Skeletal muscle satellite cell (primary cell): ENCODE data around the gene YY1.

ENCODE experiments used
- H3K27me3 ChIP-seq: 2 replicates; pipeline ENCODE4 v1.7.0; 2013; ENCODE audit warnings: low read length; ENCODE audit not compliant: control insufficient read depth, insufficient read depth
- H3K36me3 ChIP-seq: 2 replicates; pipeline ENCODE4 v1.7.0; 2013; ENCODE audit warnings: mild to moderate bottlenecking, control low read depth, low read length; ENCODE audit not compliant: insufficient read depth
- H3K4me1 ChIP-seq: 2 replicates; pipeline ENCODE4 v1.7.0; 2013; ENCODE audit warnings: low read length; ENCODE audit not compliant: control insufficient read depth, insufficient read depth
- H3K4me2 ChIP-seq: 2 replicates; pipeline ENCODE4 v1.7.0; 2013; ENCODE audit warnings: mild to moderate bottlenecking, low read length
- H3K4me3 ChIP-seq: 2 replicates; pipeline ENCODE4 v1.7.0; 2013; ENCODE audit warnings: low read length
- H3K9ac ChIP-seq: 2 replicates; pipeline ENCODE4 v1.7.0; 2013; ENCODE audit warnings: mild to moderate bottlenecking, low read depth, low read length, moderate library complexity
- H3K9me3 ChIP-seq: replicated peaks from 2 replicates; pipeline ENCODE4 v1.7.0; 2013; ENCODE audit warnings: mild to moderate bottlenecking, control low read depth, low read length

YY1 gene

GRCh38 chr14:100314724-100315123, 75.8 kb downstream of the YY1 start:
- no peak overlapping the region for H3K9ac ChIP-seq
- H3K9me3 ChIP-seq: no peaks in the 10 kb centered on the region
- no peak overlapping the region for H3K4me2 ChIP-seq
- H3K4me1 ChIP-seq: peaks cover 4% of the 10 kb centered on the region
- no peaks in the 10 kb centered on the region for H3K27me3 ChIP-seq
- H3K4me3 ChIP-seq: no peak overlapping the region
- H3K36me3 ChIP-seq: no peaks in the 10 kb centered on the region

- Histone ChIP-seq H3K9me3 (no peaks in the 10 kb centered on the region), H3K4me3 (no peak overlapping the region), H3K4me1 (peaks cover 4% of the 10 kb centered on the region), H3K4me2 (no peak overlapping the region), H3K27me3 (no peaks in the 10 kb centered on the region), H3K36me3 (no peaks in the 10 kb centered on the region), H3K9ac (no peak overlapping the region)
These were observed 78.4 kb downstream of the YY1 start for GRCh38 chr14:100317389-100317788.

DNA sequence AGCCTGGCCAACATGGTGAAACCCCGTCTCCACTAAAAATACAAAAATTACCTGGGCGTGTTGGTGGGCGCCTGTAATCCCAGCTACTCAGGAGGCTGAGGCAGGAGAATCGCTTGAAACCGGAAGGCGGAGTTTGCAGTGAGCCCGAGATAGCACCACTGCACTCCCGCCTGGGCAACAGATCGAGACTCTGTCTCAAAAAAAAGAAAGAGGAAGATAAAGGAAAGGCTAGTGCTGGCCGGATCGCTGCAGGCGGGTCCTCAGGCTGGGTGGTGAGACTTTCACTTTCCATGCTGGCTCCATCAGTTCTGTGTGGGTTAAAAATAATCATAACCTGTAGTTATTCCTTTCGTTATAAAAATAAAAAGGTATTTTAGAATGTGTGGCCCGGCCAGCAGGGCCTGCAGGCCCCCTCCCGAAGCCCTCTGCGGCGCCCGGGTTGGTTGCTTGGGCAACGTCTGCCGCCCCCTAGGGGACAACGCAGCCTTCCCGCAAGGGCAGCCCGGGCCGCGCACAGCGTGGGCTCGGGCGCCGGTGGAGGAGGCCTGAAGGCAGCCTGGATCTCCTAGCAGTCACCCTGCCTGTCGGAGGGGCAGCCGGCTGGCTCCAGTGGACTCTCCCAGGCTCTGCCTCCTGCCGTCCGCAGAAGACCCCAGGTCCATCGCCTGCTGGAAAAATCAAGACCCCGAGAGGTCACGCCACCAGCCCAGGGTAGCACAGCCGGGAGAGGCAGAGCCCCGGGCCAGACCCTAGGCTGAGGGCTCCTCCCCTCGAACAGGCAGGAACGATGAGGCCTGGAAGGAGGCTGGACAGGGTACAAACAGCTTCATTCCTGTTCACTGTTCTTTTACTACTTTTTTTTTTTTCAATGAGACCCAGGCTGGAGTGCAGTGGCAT, 79.2 kb downstream of the YY1 start:
- Histone ChIP-seq H3K9ac (peak overlapping the region; percentile 68), H3K9me3 (no peaks in the 10 kb centered on the region), H3K4me3 (peak overlapping the region; percentile 43), H3K4me1 (peaks cover 4% of the 10 kb centered on the region), H3K27me3 (no peaks in the 10 kb centered on the region), H3K36me3 (no peaks in the 10 kb centered on the region), H3K4me2 (peak overlapping the region; percentile 73)

DNA sequence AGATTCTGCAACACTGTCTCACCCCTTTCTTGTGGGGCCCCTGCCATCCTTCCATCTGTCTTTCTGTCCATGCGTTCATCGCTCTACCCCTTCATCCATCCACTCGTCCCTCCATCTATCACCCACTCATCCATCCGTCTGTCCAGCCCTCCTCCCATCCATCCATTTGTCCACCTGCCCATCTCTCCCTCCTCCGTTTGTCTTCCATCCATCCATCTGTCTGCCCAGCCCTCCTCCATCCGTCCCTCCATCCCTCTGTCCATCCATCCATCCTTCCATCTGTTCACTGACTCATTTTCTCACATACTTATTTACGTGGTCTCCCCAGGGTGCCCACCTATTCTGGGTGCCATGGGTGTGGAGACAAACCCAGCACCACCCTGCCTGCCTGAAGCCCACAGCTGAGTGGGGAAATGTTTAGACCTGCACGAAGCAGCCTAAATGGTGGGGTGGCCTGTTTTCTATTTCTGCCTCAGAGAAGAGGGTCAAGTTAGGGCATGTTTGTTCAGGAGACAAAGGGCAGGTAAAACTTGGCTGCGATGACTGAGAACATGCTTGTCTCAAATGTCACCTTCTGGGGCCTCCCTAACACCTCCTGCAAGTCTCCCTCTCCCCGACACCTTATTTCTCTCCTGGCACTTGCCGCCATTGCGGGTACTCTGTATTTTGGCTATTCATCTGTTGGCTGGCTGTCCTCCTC, 81.4 kb downstream of the YY1 start:
- no peak overlapping the region for H3K9ac ChIP-seq
- peaks cover 4% of the 10 kb centered on the region for H3K4me1 ChIP-seq
- no peaks in the 10 kb centered on the region for H3K9me3 ChIP-seq
- H3K27me3 ChIP-seq: no peaks in the 10 kb centered on the region
- H3K36me3 ChIP-seq: no peaks in the 10 kb centered on the region
- no peak overlapping the region for H3K4me2 ChIP-seq
- H3K4me3 ChIP-seq: no peak overlapping the region

DNA sequence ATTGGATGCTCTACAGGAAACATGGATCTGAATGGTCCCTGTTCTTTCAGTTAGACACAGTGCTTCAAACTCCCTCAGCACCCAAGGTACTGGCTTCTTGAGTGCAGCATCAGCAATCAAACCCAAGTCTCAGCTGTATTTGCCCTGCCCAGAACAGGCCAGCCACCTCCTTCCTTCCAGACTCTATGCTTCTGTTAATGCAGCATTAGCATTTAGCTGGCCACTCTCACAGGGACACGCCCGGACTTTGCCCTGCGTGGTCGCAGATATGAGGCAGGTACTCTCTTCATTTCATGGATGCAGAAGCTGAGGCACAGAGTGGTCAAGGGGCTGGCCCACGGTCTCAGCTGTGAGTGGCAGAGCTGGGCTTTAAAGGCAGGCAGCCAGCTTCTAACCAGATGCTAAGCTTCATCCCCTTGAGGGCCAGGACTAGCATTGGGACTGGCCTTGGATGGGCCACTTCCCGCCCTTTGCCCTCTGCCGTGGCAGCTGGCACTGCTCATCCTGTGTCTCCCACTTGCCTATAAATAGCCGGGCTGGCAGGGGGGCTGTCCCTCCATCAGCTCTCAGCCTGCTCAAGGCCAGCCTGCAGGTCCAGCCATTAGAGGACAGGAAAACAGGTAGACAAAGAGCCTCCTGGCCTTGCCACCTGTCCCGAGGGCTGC, 82.7 kb downstream of the YY1 start:
- no peak overlapping the region for H3K4me3 ChIP-seq
- H3K36me3 ChIP-seq: no peaks in the 10 kb centered on the region
- H3K4me1 ChIP-seq: peaks cover 4% of the 10 kb centered on the region
- no peaks in the 10 kb centered on the region for H3K9me3 ChIP-seq
- no peaks in the 10 kb centered on the region for H3K27me3 ChIP-seq
- H3K4me2 ChIP-seq: no peak overlapping the region
- no peak overlapping the region for H3K9ac ChIP-seq

GRCh38 chr14:100322138-100322957, 83.4 kb downstream of the YY1 start:
- Histone ChIP-seq H3K36me3 (no peaks in the 10 kb centered on the region), H3K4me2 (no peak overlapping the region), H3K4me3 (no peak overlapping the region), H3K9me3 (no peaks in the 10 kb centered on the region), H3K9ac (no peak overlapping the region), H3K4me1 (peaks cover 4% of the 10 kb centered on the region), H3K27me3 (no peaks in the 10 kb centered on the region)

GRCh38 chr14:100323121-100323941, 84.4 kb downstream of the YY1 start, which contains the start of gene SLC25A47:
SLC25A47 (plus strand) TSS chr14:100323339; CDS start chr14:100323415, 76 bp downstream.
- H3K4me3 ChIP-seq: no peak within 1 kb of the TSS
- H3K9ac ChIP-seq: no peak within 1 kb of the TSS
- no peaks in the 10 kb centered on the region for H3K27me3 ChIP-seq
- H3K9me3 ChIP-seq: no peaks in the 10 kb centered on the region
- no peak within 1 kb of the TSS for H3K4me2 ChIP-seq
- H3K4me1 ChIP-seq: no peaks in the 10 kb centered on the region
- H3K36me3 ChIP-seq: no peaks in the 10 kb centered on the region

GRCh38 chr14:100323942-100324307, 85.0 kb downstream of the YY1 start:
- no peaks in the 10 kb centered on the region for H3K27me3 ChIP-seq
- no peaks in the 10 kb centered on the region for H3K36me3 ChIP-seq
- no peak overlapping the region for H3K4me3 ChIP-seq
- no peaks in the 10 kb centered on the region for H3K9me3 ChIP-seq
- H3K4me2 ChIP-seq: no peak overlapping the region
- H3K4me1 ChIP-seq: no peaks in the 10 kb centered on the region
- no peak overlapping the region for H3K9ac ChIP-seq

- Histone ChIP-seq H3K9me3 (no peaks in the 10 kb centered on the region), H3K36me3 (no peaks in the 10 kb centered on the region), H3K4me1 (no peaks in the 10 kb centered on the region), H3K4me3 (no peak overlapping the region), H3K4me2 (no peak overlapping the region), H3K9ac (no peak overlapping the region), H3K27me3 (no peaks in the 10 kb centered on the region)
These were observed 86.3 kb downstream of the YY1 start for GRCh38 chr14:100325231-100325632.

DNA sequence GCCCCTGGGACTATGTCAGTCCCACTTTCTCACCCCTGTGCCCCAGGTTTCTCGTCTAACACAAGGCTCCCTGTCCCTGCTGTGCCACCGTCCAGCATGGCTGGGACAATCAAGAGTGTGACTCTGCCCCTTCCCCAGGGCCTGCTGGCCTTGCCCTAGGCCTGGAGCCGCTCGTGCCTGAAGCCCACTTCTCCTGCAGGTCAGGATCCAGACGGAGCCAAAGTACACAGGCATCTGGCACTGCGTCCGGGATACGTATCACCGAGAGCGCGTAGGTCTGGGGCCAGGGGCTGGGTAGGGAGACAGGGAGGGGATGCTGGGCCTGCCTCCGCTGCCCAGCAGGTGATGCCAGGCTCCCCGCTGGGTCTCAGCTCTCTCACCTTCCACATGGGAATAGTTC, 87.0 kb downstream of the YY1 start:
- Histone ChIP-seq H3K4me1 (no peaks in the 10 kb centered on the region), H3K4me3 (no peak overlapping the region), H3K9ac (no peak overlapping the region), H3K36me3 (no peaks in the 10 kb centered on the region), H3K9me3 (no peaks in the 10 kb centered on the region), H3K4me2 (no peak overlapping the region), H3K27me3 (no peaks in the 10 kb centered on the region)
